HepG2 (cell line): ENCODE data around the gene GPS1. TPM values are rescaled to one million over a fixed set of nuclear protein-coding genes. Genes with fewer than 3 reads are reported as not detected.

Experiments used
- ATAC-seq: fragments of 200-7000 bp; cut with Tn5 transposase; 3 replicates; pipeline ENCODE4 v1.9.1; 2020; ENCODE audit warnings: mild to moderate bottlenecking, moderate library complexity
- BruUV-seq: library from RNA; stranded (reverse); fragments of 400-500 nt; replicated peaks from 2 replicates; lab custom pipeline; 2021; lab: Mats Ljungman, UMichigan
- CTCF ChIA-PET: fragments of 300-600 bp; formaldehyde crosslinking; extraction: SDS; loops from one replicate; lab custom pipeline; 2021; ENCODE audit warnings: low total read pairs, inconsistent platforms, low intra/inter-chr PET ratio; lab: Yijun Ruan, JAX
- POLR2A ChIA-PET: fragments of 350-600 bp; sonication (Branson Sonifier 250); formaldehyde crosslinking; loops from one replicate; lab custom pipeline; 2020; ENCODE audit warnings: antibody characterized with exemption, inconsistent platforms; lab: Yijun Ruan, JAX
- DNase-seq: peaks from one replicate; pipeline ENCODE4 v3.0.0-alpha.2; 2015; ENCODE audit warnings: low spot score
- FAIRE-seq: peaks from 3 replicates; lab custom pipeline; 2011; peaks lifted over from hg19 to GRCh38; lab: Jason Lieb, UNC
- H2AFZ ChIP-seq: one replicate; pipeline ENCODE4 v1.6.1; 2011; ENCODE audit warnings: low read length, inconsistent platforms
- H3K27ac ChIP-seq: fragments of 300-600 bp; 3 replicates; pipeline ENCODE4 v1.8.0; 2011; ENCODE audit warnings: mixed run types, mild to moderate bottlenecking, mixed read lengths, low read length, inconsistent platforms; ENCODE audit not compliant: insufficient read depth; ENCODE audit errors: extremely low read length
- H3K27me3 ChIP-seq, 2 experiments: fragments of 200-600 bp in 1 of 2; 2 replicates in 1 of 2; 3 replicates in 1 of 2; pipeline versions ENCODE4 v1.6.0 to v1.8.0; 2011; ENCODE audit warnings: low read length in 2 of 2, mild to moderate bottlenecking in 2 of 2, moderate library complexity in 2 of 2, inconsistent platforms in 1 of 2; ENCODE audit not compliant: insufficient read depth in 2 of 2, control insufficient read depth in 1 of 2
- H3K36me3 ChIP-seq, 2 experiments: fragments of 200-600 bp in 1 of 2; replicated peaks in 1 of 2; 2 replicates in 1 of 2; 3 replicates in 1 of 2; pipeline versions ENCODE4 v1.5.1 to v1.8.0; 2011; ENCODE audit warnings: low read length in 2 of 2, inconsistent platforms in 1 of 2; ENCODE audit not compliant: insufficient read depth in 2 of 2, control insufficient read depth in 1 of 2
- H3K4me1 ChIP-seq: 2 replicates; pipeline ENCODE4 v1.5.1; 2012; ENCODE audit warnings: low read length, inconsistent platforms; ENCODE audit not compliant: insufficient read depth
- H3K4me2 ChIP-seq: 2 replicates; pipeline ENCODE4 v1.6.0; 2011; ENCODE audit warnings: low read depth, low read length, inconsistent platforms
- H3K4me3 ChIP-seq, 3 experiments: fragments of 200-600 bp in 1 of 3; sonication (generic), shearing (Covaris generic) in 1 of 3; replicated peaks in 1 of 3; 2 replicates each; pipeline ENCODE4 v1.5.1; 2011 to 2016; ENCODE audit warnings: low read length in 3 of 3, inconsistent platforms in 2 of 3, low read depth in 2 of 3, mild to moderate bottlenecking in 2 of 3, control low read depth in 1 of 3, mixed read lengths in 1 of 3; ENCODE audit not compliant: insufficient read depth in 1 of 3
- H3K79me2 ChIP-seq: one replicate; pipeline ENCODE4 v1.6.1; 2011; ENCODE audit warnings: low read length, inconsistent platforms; ENCODE audit not compliant: insufficient read depth
- H3K9ac ChIP-seq: 2 replicates; pipeline ENCODE4 v1.6.0; 2011; ENCODE audit warnings: mild to moderate bottlenecking, low read depth, low read length, inconsistent platforms; ENCODE audit not compliant: insufficient read depth
- H3K9me3 ChIP-seq: 2 replicates; pipeline ENCODE4 v1.5.1; 2012; ENCODE audit warnings: mild to moderate bottlenecking, low read length
- H4K20me1 ChIP-seq: 2 replicates; pipeline ENCODE4 v1.6.0; 2011; ENCODE audit warnings: inconsistent platforms, mild to moderate bottlenecking, low read length, moderate library complexity; ENCODE audit not compliant: insufficient read depth
- AGO1 ChIP-seq: fragments of 200-400 bp; formaldehyde crosslinking; IDR thresholded peaks from 2 replicates; pipeline ENCODE4 v1.6.1; 2017; ENCODE audit warnings: mild to moderate bottlenecking, low read depth, low read length, moderate library complexity; ENCODE audit not compliant: poor library complexity, severe bottlenecking
- CBX5 ChIP-seq: sonication (generic); formaldehyde crosslinking; IDR thresholded peaks from 2 replicates; pipeline ENCODE4 v1.4.0; 2020; ENCODE audit warnings: missing genetic modification reagents, borderline replicate concordance
- FOXJ3 ChIP-seq: sonication (generic); formaldehyde crosslinking; IDR thresholded peaks from 2 replicates; pipeline ENCODE4 v1.4.0; 2020; ENCODE audit warnings: missing genetic modification reagents, mild to moderate bottlenecking, borderline replicate concordance
- FOXK2 ChIP-seq: fragments of 450-650 bp; IDR thresholded peaks from 2 replicates; pipeline ENCODE4 v1.6.1; 2016
- HES4 ChIP-seq: sonication (generic); formaldehyde crosslinking; IDR thresholded peaks from 2 replicates; pipeline ENCODE4 v1.9.0; 2021; ENCODE audit warnings: mild to moderate bottlenecking, missing genetic modification reagents, borderline replicate concordance
- LCORL ChIP-seq, 2 experiments: fragments of 450-650 bp in 1 of 2; sonication (generic) in 1 of 2; formaldehyde crosslinking in 1 of 2; IDR thresholded peaks; 2 replicates each; pipeline versions ENCODE4 v1.5.0 to v1.6.1; 2017 to 2020; ENCODE audit warnings: antibody characterized with exemption in 1 of 2, missing genetic modification reagents in 1 of 2
- MNT ChIP-seq: fragments of 450-650 bp; IDR thresholded peaks from 2 replicates; pipeline ENCODE4 v1.6.1; 2016
- MTA1 ChIP-seq: sonication (generic); formaldehyde crosslinking; IDR thresholded peaks from 2 replicates; pipeline ENCODE4 v1.4.0; 2020; ENCODE audit warnings: missing genetic modification reagents, mild to moderate bottlenecking, borderline replicate concordance
- MZF1 ChIP-seq: sonication (generic); formaldehyde crosslinking; IDR thresholded peaks from 2 replicates; pipeline ENCODE4 v1.8.1; 2023; ENCODE audit warnings: mild to moderate bottlenecking, missing genetic modification reagents, borderline replicate concordance
- NRL ChIP-seq: sonication (generic); formaldehyde crosslinking; IDR thresholded peaks from 2 replicates; pipeline ENCODE4 v1.5.0; 2020; ENCODE audit warnings: missing genetic modification reagents, mild to moderate bottlenecking, moderate library complexity, borderline replicate concordance
- PCBP2 ChIP-seq: fragments of 200-400 bp; formaldehyde crosslinking; optimal IDR thresholded peaks from 2 replicates; pipeline ENCODE3; 2018; ENCODE audit warnings: low read length, low read depth; ENCODE audit not compliant: poor library complexity, severe bottlenecking
- PHF20 ChIP-seq: sonication (generic); formaldehyde crosslinking; IDR thresholded peaks from 2 replicates; pipeline ENCODE4 v1.5.0; 2020; ENCODE audit warnings: mild to moderate bottlenecking, missing genetic modification reagents
- PHF8 ChIP-seq: sonication (generic); formaldehyde crosslinking; IDR thresholded peaks from 2 replicates; pipeline ENCODE4 v1.5.0; 2020; ENCODE audit warnings: missing genetic modification reagents
- RFX1 ChIP-seq: fragments of 450-650 bp; IDR thresholded peaks from 2 replicates; pipeline ENCODE4 v1.6.1; 2017
- SMYD3 ChIP-seq: sonication (generic); formaldehyde crosslinking; IDR thresholded peaks from 2 replicates; pipeline ENCODE4 v1.8.1; 2023; ENCODE audit warnings: mild to moderate bottlenecking, missing genetic modification reagents
- SNAI1 ChIP-seq: sonication (generic); formaldehyde crosslinking; IDR thresholded peaks from 2 replicates; pipeline ENCODE4 v1.5.0; 2020; ENCODE audit warnings: mild to moderate bottlenecking, missing genetic modification reagents, borderline replicate concordance
- SRSF1 ChIP-seq: fragments of 200-400 bp; formaldehyde crosslinking; optimal IDR thresholded peaks from 2 replicates; pipeline ENCODE3; 2017; ENCODE audit warnings: mild to moderate bottlenecking, low read depth, low read length, moderate library complexity
- ZMAT5 ChIP-seq: sonication (generic); formaldehyde crosslinking; IDR thresholded peaks from 2 replicates; pipeline ENCODE4 v1.5.0; 2020; ENCODE audit warnings: mild to moderate bottlenecking, low read depth, missing genetic modification reagents, borderline replicate concordance
- ZNF296 ChIP-seq: sonication (generic); formaldehyde crosslinking; conservative IDR thresholded peaks from 2 replicates; pipeline ENCODE4 v1.5.0; 2020; ENCODE audit warnings: mild to moderate bottlenecking, missing genetic modification reagents
- ZNF44 ChIP-seq: sonication (generic); formaldehyde crosslinking; IDR thresholded peaks from 2 replicates; pipeline ENCODE4 v1.5.1; 2020; ENCODE audit warnings: mild to moderate bottlenecking, missing genetic modification reagents
- ZNF543 ChIP-seq: sonication (generic); formaldehyde crosslinking; IDR thresholded peaks from 2 replicates; pipeline ENCODE4 v1.4.0; 2020; ENCODE audit warnings: mild to moderate bottlenecking, missing genetic modification reagents
- ZNF605 ChIP-seq: sonication (generic); formaldehyde crosslinking; IDR thresholded peaks from 2 replicates; pipeline ENCODE4 v1.8.0; 2022; ENCODE audit warnings: mild to moderate bottlenecking, missing genetic modification reagents
- WGBS: methylation state at CpG from one replicate; pipeline ENCODE4 v1.1.6; 2017; ENCODE audit warnings: low lambda C conversion rate; 5-methylcytosine and 5-hydroxymethylcytosine counted together
- in situ Hi-C: cut with HindIII; loops from 2 replicates; pipeline ENCODE4 v1.10.0; 2017; ENCODE audit warnings: low pct_unique_long_range_greater_than_20kb; ENCODE audit not compliant: extremely low pct_ligation_motif_present
- intact Hi-C: fragments of 100-400 bp; cut with micrococcal nuclease; formaldehyde crosslinking; loops from one replicate; pipeline ENCODE4 v1.10.0; 2022; ENCODE audit not compliant: unreplicated experiment
- polyA plus RNA-seq, 8 experiments: library from polyadenylated mRNA; depleted of rRNA in 3 of 8; stranded (reverse) in 7 of 8; unstranded in 1 of 8; fragments of >200 nt; fragmentation: Illumina TruSeq in 4 of 8; extraction: Trizol in 4 of 8; gene quantifications; 2 replicates each; pipeline versions ENCODE4 v1.2.1 to v1.2.3, GENCODE V29; 2011 to 2016; ENCODE audit warnings: low read depth in 4 of 8, missing spikeins in 1 of 8, mixed read lengths in 1 of 8; ENCODE audit not compliant: insufficient read depth in 1 of 8
- total RNA-seq, 5 experiments: library from RNA; depleted of rRNA; stranded (reverse); fragments of >200 nt; fragmentation: Illumina TruSeq; extraction: Trizol; gene quantifications; 2 replicates each; pipeline ENCODE4 v1.2.3, GENCODE V29; 2016; ENCODE audit warnings: low read depth in 1 of 5
- TF ChIP-seq, protein P1 (sequence below): sonication (generic); formaldehyde crosslinking; IDR thresholded peaks from 2 replicates; pipeline ENCODE4 v1.8.1; 2023; ENCODE audit warnings: mild to moderate bottlenecking, inconsistent platforms, moderate library complexity, missing genetic modification reagents, borderline replicate concordance

GPS1 gene
- total and polyA plus RNA-seq, 2 of the 13 experiments (the other 11 are each of a cell fraction or from before 2014, with no cell fraction given): 124 to 128 TPM

DNA sequence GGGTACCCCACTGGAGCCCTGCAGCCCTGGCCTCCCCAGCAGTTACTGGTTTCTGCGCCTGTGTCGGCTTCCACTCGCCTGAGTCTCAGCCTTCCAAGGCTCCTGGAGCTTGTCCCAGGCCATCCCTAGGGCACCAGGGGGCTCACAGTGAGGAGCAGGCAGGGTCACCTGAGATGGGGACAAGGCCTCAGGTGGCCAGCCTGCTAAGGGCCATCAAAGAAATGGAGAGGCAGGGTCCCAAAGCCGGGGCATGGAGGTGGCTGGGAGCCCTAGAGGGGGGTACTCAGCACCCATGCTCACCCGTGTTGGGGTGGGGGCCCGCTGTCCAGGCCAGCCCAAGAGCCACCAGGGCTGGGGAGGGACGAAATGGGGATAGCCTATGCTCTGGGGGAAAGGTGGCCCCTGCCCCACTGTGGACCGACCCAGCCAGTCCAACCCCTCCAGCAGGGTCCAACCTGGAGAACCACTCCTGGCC, 45.0 kb downstream of the GPS1 start:
- Histone ChIP-seq H3K27me3 (no peaks in the 10 kb centered on the region; a peak in 1 of 5 replicates), H3K79me2 (peaks cover 60% of the 10 kb centered on the region), H3K9me3 (no peaks in the 10 kb centered on the region), H3K27ac (peak overlapping the region; percentile 89), H3K4me3 (peak overlapping the region; percentile 72 to 96 (median 86)), H3K36me3 (peaks cover 31 to 42% of the 10 kb centered on the region in 2 experiments), H3K4me1 (peaks cover 66% of the 10 kb centered on the region), H2AFZ (no peak overlapping the region), H4K20me1 (peaks cover 46% of the 10 kb centered on the region), H3K4me2 (peak overlapping the region; percentile 98), H3K9ac (peak overlapping the region; percentile 98)
- 9% methylated on average over 6 of the region's 8 CpGs for WGBS
- DNase-seq (no peak), ATAC-seq (no peak), FAIRE-seq (no peak)
- ChIA-PET POLR2A (interaction anchor here (0.9 to 2.7 kb wide), 3 partner anchors 10 to 59 kb away, joined by 3 to 8 read pairs (median 7); partner anchors contain the start of gene DCXR), CTCF (no interaction called here)
- BruUV-seq: no TSS peak
- in situ Hi-C loops: no loop called here
- intact Hi-C loops: loop anchor here (5.0 to 10.0 kb wide), 2 partner anchors 44 to 122 kb away; partner anchors contain the start of genes ASPSCR1, GPS1 and RFNG
- TF ChIP-seq ZNF296 (CRISPR knock-in tag): no peak; the same call in 1 of the 2 replicates
- TF ChIP-seq LCORL (IDR thresholded peaks at IDR 0.05): no peak
- peak; percentile 47; the same call in 1 of the 2 replicates for TF ChIP-seq LCORL (CRISPR knock-in tag; IDR thresholded peaks at IDR 0.05)
- 0 out of 2 replicates have a peak, but pooled peaks have one; percentile 18 for TF ChIP-seq MTA1 (CRISPR knock-in tag)
- TF ChIP-seq CBX5: 0 out of 2 replicates have a peak, but pooled peaks have one; percentile 5
- TF ChIP-seq RFX1: no peak
- TF ChIP-seq ZNF605 (CRISPR knock-in tag): peak; percentile 69; the same call in 1 of the 2 replicates
- no peak for TF ChIP-seq MNT
- no peak for TF ChIP-seq FOXJ3
- TF ChIP-seq PCBP2: no peak
- no peak for TF ChIP-seq ZMAT5 (CRISPR knock-in tag)
- no peak for TF ChIP-seq MZF1
- peak; percentile 26; the same call in 1 of the 2 replicates for TF ChIP-seq ZNF543 (CRISPR knock-in tag)
- 0 out of 2 replicates have a peak, but pooled peaks have one; percentile 6 for TF ChIP-seq NRL (CRISPR knock-in tag)
- TF ChIP-seq HES4 (CRISPR knock-in tag): no peak
- no peak for TF ChIP-seq SRSF1
- no peak for TF ChIP-seq SMYD3 (CRISPR knock-in tag)
- TF ChIP-seq SNAI1 (CRISPR knock-in tag): 0 out of 2 replicates have a peak, but pooled peaks have one; percentile 18
- TF ChIP-seq AGO1: no peak
- no peak for TF ChIP-seq PHF8 (CRISPR knock-in tag)
- TF ChIP-seq PHF20 (CRISPR knock-in tag): peak; percentile 26
- TF ChIP-seq ZNF44: 0 out of 2 replicates have a peak, but pooled peaks have one; percentile 59
- TF ChIP-seq, protein P1, sequence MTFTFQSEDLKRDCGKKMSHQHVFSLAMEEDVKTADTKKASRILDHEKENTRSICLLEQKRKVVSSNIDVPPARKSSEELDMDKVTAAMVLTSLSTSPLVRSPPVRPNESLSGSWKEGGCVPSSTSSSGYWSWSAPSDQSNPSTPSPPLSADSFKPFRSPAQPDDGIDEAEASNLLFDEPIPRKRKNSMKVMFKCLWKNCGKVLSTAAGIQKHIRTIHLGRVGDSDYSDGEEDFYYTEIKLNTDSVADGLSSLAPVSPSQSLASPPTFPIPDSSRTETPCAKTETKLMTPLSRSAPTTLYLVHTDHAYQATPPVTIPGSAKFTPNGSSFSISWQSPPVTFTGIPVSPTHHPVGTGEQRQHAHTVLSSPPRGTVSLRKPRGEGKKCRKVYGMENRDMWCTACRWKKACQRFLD (CRISPR knock-in tag): no peak; the same call in 1 of the 2 replicates
- no peak for TF ChIP-seq FOXK2
